Stomach (tissue), 4 donors: ENCODE data around the gene OR5H15.

Experiments
- CTCF ChIP-seq, 7 experiments: fragments of 450-650 bp in 4 of 7; fragments of 200-600 bp in 3 of 7; sonication (generic) in 3 of 7; IDR thresholded peaks; one replicate each; pipeline ENCODE4 v1.5.1; 2016 to 2019; ENCODE audit warnings: antibody characterized with exemption in 7 of 7, control low read depth in 2 of 7, mild to moderate bottlenecking in 1 of 7
- EP300 ChIP-seq: sonication (generic); formaldehyde crosslinking; IDR thresholded peaks from one replicate; pipeline ENCODE4 v1.6.1; 2017; ENCODE audit warnings: antibody characterized with exemption
- POLR2A ChIP-seq, 4 donors: fragments of 450-650 bp; IDR thresholded peaks; one replicate each; pipeline ENCODE4 v1.6.1; 2016; ENCODE audit warnings: antibody characterized with exemption in 4 of 4, control low read depth in 2 of 4, mild to moderate bottlenecking in 1 of 4, moderate library complexity in 1 of 4
- POLR2AphosphoS5 ChIP-seq, 3 donors: sonication (generic); formaldehyde crosslinking; IDR thresholded peaks; one replicate each; pipeline ENCODE4 v1.6.1; 2016; ENCODE audit warnings: antibody characterized with exemption in 3 of 3

- TF ChIP-seq CTCF (IDR thresholded peaks at IDR 0.05), result no peak
- no peak for TF ChIP-seq POLR2A (IDR thresholded peaks at IDR 0.05)
- TF ChIP-seq POLR2AphosphoS5 (IDR thresholded peaks at IDR 0.05), result no peak
- no peak for TF ChIP-seq EP300
Observed at GRCh38 chr3:98185180-98185579, 18.7 kb downstream of the OR5H15 start.
